Stimulated activated CD4-positive, alpha-beta T cell treated with anti-CD3 and anti-CD28 coated beads, Interleukin-1b, Interleukin-23, amount 100 ng/mL, for 24 hours (primary cell): ENCODE data around the gene RRAS.

ENCODE experiments used
- DNase-seq, 4 experiments: peaks; one replicate each; pipeline ENCODE4 v3.0.0-alpha.2; 2020; ENCODE audit warnings: low read depth in 4 of 4, low spot score in 1 of 4

Gene RRAS

DNA sequence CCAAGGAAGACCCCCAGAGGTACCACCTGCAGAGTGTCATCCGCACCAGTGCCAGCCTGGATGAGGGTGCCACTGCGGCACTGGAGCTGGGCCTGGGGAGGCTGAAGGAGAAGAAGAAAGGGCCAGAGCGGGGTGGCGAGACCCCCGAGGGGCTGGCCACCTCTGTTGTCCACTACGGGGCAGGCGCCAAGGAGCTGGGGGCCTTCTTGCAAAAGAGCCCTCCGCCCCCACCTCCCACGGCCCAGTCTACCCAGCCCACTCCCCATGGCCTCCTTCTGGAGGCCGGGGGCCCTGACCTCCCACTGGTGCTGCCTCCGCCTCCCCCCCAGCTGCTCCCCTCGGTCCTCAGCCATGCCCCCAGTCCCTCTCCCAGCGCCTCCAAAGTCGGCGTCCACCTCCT is 43.5 kb downstream of the RRAS start:
- DNase-seq, result no peak

DNA sequence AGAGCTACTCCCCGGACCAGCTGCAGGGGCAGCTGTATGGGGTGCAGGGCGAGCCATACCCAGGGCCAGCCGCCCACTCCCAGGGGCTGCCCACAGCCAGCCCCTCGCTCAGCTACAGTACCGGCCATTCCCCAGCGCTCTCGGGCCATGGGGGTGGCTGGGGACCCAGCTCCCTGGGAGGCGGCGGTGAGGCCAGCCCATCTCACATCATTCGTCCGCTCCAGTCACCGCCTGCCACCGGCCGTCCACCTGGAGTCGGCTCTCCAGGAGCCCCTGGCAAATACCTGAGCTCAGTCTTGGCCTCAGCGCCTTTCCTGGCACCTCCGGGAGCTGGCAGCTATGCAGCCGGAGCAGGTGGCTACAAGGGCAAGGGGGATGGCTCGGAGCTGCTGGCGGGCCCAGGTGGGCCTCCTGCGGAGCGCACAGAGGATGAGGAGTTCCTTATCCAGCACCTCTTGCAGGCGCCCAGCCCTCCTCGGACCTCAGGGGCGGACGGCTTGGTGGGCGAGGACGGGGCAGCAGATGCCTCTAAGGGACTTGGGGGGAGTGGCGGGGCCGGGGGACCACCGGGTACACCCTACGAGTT is 44.0 kb downstream of the RRAS start:
- no peak for DNase-seq

DNA sequence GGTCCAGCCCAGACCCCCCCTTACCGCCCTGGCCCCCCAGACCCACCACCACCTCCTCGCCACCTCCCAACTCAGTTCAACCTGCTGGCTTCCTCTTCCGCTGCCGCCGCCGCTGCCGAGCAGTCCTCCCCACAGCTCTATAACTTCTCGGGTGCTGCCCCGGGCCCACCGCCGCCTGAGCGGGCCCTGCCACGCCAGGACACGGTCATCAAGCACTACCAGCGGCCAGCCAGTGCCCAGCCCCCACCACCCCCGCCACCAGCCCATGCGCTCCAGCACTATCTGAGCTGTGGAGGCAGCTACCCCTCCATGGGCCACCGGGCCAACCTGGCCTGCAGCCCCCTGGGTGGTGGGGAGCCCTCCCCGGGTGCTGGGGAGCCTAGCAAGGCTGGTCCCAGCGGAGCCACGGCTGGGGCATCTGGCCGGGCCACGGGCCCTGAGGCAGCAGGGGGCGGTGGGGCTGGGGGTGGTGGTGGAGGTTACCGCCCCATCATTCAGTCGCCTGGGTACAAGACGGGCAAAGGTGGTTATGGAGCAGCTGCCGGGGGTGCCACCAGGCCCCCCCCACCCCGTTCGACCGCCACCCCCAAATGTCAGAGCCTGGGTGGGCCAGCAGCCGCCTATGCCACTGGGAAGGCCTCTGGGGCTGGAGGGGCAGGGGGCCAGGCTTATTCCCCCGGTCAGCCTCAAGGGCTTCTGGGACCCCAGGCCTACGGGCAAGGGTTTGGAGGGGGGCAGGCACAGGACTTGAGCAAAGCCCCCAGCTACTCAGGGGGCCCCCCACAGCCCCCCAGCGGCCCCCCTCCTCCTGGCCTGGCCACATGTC is 44.7 kb downstream of the RRAS start:
- DNase-seq, result no peak

DNA sequence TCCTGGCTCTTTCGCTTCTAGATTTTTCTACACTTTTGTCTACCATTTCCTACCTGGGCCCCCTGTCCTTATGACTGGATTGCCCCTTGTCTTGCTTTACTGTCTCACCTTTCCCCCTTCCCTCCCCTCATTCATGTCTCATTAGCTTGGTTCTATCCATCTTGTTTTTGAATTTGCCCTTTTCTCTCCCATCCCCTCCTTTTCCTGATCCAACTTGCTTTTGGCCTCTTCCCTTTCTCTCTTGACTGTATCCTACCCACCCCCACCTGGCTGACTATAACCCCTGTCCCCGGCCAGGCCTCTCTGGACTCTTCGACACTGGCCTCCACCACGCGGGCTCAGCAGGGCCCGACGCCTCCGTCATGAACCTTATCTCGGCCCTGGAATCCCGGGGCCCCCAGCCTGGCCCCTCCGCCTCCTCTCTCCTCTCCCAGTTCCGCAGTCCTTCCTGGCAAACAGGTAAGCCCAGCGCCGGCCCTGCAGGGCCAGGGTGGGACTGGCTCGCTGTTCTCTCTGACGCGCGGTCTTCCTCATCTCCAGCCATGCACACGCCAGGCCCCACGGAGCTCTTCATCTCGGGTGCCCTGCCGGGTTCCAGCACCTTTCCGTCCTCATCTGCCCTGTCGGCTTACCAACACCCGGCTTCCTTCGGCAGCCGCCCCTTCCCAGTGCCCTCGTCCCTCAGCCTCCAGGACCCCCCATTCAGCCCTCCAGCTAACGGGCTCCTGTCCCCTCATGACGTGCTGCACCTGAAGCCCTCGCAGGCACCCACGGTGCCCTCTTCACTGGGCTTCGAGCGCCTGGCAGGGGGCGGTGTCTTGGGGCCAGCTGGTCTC is 45.6 kb downstream of the RRAS start:
- DNase-seq, result no peak

DNA sequence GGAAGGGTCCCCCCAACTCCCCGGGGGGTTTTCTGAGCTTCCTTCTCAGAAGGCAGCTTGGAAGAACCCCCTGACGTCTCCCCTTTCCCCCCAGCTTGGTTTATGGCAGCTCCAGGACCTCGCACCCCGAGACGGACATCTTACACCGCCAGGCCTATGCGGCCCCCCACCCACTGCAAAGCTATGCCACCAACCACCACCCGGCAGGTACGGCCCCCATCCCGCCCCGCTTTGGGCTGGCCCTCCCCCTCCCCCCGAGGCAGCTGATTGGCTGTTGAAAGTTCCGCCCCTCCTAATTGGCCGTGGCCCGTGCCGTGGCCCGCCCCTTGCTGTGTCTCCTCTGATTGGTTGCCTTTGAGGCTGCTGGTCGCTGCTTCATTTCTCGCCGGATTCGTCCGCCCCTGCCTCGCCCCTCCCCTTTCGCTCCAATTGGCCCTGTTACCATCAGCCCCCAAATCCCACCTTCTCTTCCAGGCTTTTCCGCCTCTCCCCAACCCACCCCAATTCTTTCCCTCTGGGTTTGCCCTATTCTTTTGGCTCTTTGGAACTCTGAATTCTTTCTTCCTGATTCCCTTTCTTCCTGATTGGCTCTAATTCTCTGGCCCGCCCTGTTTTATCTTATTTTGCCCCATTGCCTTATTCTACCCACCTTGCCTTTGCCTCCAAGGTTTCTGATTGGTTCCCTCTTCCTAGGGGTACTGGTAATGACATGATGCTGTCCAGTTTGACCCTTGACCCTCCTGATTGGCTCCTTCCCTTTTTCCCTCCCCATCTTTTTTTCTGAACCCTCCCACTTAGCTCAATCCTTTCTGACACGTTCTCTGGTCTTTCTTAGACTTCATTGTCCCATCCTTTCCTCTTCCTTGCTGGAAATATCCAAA is 46.5 kb downstream of the RRAS start:
- DNase-seq, result peak; percentile 71 to 96 (median 88)

DNA sequence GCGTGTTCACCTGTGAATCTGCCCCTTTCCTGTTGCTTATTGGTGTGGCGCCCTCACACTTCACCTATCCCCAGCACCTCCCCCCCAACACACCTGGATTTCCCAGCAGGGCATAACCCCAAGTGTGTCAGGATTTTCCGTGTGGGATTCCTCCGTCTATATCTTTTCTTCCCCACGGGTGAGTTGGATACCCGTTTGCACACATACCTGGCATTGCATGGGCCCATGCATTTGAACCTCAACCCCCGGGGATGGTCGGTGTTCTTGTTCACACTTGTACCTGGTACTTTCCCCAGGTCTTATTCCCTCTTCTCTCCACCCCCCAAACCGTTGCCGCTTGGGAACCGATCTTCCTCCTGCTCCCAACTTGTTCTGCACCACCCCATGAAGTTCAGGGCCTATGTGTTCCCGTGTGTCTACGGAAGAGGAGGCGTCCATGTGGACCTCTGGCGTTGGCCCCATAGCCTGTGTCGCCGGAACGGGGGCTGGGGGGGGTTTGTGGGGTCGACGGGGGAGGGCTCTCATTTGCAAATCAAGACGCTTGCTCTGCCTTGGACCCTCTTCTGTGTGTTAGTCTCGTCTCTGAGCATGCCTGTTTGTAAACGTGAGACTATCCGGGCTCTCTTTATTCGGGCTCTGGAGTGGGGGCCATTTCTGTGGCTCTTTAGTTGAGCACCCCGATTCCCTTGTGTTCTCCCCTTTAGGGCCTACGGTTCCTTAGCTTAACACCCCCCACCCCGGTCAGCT is 47.3 kb downstream of the RRAS start:
- no peak for DNase-seq

DNA sequence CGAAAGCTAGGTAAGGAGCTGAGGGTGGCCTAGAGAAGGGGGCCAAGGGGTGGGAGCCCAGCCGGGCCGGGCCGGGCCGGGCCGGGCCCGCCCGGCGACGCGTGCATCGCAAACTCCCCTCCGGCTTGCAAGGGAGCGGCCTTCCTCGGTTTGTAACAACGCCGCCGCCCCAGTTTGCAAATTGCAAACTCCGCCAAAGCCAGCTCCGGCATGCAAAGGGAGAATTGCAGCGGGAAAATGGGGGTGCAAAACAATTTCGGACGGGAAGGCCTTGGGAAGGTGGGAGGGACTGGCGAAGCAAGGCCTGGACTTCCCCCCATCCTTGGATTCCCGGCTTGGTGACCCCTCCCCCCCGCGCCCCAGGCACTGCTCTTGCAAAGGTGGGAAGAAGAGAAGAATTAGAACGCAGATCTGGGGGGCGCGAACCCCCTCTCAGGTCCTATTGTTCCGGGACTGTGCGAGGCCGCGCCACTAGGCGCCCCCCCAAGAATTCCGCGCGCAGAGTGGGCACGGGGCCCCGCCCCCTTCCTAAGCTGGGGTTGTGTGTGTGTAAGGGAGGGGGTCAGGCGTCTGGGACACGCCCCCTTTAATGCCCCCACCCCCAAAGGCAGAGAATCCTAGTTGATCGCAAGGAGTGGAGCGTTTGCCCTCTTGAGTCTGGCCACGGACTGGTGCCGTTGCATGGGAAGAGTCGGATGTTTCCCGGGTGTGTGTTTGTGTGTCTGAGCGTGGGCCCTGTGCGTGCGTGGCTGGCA is 48.0 kb downstream of the RRAS start:
- peak in 1 of 4 experiments; percentile 35 for DNase-seq

DNA sequence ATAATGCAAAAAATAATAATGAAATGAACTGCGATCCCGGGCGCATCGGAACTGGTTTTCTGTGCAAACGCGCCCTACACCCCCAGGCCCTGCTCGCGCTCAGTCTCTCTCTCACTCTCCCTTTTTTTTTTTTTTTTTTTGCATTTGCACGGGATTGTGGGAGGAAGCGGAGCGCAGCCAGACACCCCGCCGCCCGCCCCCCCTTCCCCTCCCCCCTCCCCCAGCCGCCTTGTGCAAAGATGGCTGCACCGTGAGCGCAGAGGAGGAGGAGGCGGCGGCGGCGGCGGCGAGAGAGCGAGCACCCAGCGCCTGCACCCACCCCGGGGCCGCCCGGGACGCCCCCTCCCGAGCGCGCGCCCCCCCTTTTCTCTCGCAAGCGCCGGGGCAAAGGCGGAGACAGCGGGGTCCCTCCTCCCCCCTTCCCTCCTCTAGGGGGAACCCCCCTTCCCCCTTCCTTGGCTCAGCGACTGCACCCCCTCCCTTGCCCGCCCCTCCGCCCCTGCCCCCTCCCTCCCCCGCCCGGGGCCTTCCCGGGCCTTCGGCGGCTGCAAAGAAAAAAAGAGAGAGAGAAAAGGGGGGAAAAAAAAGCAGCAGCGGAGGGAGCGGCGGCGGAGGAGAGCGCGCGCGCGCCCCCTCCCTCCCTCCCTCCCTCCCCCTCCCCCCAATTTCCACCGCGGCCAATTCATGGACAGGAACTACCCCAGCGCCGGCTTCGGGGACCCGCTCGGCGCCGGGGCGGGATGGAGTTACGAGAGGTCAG is 48.8 kb downstream of the RRAS start, which contains the start of gene PRR12:
Gene PRR12, plus strand, starts transcription at position 212 of the 760 bp plus-strand sequence. Its CDS starts 473 bp downstream, at position 685.
- DNase-seq, result peak in 2 of 4 experiments; percentile 55 to 63

DNA sequence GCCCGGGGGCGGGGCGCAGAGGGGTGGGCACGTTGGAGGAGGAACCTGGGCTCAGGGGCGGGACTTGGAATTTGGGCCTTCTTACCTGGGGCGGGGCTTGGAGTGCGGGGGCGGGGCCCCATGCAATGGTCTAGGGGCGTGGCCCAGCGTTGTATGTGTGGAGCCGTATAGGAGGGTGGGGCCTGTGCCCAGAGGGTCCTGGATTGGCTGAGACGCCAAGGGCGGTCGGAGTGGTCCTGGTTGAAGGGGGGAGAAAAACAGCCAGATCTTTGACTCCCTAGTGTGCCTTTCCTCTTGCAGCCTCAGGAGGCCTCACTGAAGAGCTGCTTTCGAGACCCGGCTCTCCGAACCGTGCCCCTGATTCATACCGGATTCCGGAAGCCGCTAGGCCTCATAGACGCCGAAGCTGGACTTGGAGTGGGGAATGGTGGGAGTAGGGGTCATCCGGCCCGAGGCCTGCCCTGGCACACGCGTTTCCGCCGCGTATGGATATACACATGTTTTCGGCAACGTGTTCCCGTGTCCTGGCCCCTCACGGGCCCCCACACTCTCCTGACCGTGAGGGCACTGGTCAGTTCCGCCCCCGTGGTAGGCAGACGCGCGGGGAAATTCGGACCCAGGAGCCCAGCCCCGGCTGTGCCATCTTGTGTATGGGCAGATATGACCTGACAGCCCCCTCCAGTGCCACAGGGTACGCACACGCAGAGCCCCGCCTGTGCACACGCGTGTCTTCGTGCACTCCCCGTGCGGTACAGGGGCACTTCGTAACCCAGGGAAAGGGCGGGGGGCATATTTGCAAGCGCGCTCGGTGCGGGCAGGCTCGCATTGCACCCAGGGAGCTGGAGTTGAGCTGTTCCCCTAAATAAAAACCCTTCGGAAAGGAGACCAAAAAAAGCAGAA is 49.6 kb downstream of the RRAS start:
- DNase-seq, result peak; percentile 70 to 93 (median 80)

DNA sequence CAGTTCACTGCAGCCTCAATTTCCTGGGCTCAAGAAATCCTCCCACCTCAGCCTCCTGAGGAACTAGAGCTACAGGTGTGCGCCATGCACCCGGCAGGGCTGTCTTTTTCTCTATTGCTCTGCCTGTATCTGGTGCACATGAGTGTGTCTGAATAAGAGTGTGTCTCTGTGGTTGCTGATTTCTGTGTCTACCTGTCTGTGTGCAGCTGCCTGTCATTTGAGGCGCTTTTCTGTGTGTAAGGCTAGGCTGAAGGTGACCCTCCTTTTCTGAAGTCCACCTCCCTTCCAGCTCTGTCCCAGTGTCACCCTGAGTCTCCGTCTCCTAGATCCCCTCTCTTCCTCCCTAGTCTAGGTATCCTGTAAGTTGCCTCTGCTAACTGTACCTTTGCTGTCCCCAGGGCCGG is 50.4 kb downstream of the RRAS start:
- DNase-seq, result no peak

DNA sequence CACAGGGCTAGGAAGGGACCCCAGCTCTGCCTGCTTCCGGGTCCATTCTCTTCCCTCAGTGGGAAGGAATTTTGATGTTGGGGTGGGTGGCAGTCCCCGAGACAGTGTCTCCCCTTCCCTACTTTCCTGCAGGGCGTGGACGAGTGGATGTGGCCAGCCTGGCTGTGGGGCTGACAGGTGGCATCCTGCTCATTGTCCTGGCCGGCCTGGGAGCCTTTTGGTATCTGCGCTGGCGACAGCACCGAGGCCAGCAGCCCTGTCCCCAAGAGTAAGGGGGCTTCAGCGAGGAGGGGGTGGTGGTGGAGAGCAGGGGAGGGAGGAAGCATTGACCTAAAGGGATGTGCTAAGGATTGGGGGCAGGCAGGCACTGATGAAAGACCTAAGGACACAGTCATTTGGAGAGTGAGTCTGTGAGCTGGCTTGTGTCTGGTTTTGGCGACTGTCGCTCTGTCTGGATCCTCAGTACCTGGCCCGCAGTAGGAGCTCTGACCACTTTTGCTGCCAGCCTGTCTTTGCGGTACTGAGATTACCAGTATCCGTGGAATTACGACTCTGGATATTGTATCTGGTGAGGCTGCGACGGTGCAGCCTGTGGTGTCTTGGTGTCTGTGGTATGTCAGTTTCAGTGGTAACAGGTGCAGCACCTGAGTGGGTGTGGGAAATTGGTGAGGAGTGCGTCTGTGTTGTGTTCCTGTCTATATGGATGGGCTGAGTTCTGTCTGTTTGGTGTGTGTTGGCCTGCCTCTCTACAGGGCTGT is 51.4 kb downstream of the RRAS start:
- DNase-seq, result no peak

DNA sequence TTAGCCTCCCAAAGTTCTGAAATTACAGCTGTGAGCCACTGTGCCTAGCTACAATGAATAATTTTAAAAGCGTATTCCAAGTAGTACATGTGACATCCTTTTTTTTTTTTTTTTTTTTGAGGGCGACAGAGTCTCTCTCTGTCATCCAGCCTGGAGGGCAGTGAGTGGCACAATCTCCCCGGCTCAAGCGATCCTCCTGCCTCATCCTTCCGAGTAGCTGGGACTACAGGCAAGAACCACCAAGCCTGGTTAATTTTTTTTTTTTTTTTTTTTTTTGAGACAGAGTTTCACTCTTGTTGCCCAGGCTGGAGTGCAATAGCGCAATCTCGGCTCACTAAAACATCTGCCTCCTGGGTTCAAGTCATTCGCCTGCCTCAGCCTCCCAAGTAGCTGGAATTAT is 52.7 kb downstream of the RRAS start:
- DNase-seq, result no peak
